Liver (tissue), 9 donors: ENCODE data around the gene KIAA1614. TPM values are rescaled to one million over a fixed set of nuclear protein-coding genes. Genes with fewer than 3 reads are reported as not detected.

ENCODE experiments used
- DNase-seq: peaks from one replicate; pipeline ENCODE4 v3.0.0-alpha.2; 2017; ENCODE audit warnings: low spot score
- H3K27ac ChIP-seq, 2 donors: one replicate each; pipeline ENCODE4 v1.7.0; 2013; ENCODE audit warnings: inconsistent platforms in 2 of 2, low read length in 2 of 2, control low read depth in 1 of 2, low read depth in 1 of 2, mild to moderate bottlenecking in 1 of 2
- H3K27me3 ChIP-seq, 4 donors: one replicate each; pipeline versions ENCODE4 v1.6.1 to v1.7.0; 2013; ENCODE audit warnings: low read length in 3 of 4, inconsistent platforms in 1 of 4, mild to moderate bottlenecking in 1 of 4, moderate library complexity in 1 of 4; ENCODE audit not compliant: control insufficient read depth in 4 of 4, insufficient read depth in 4 of 4
- H3K36me3 ChIP-seq, 4 donors: one replicate each; pipeline versions ENCODE4 v1.6.1 to v1.7.0; 2013; ENCODE audit warnings: low read length in 3 of 4, mild to moderate bottlenecking in 3 of 4, low read depth in 1 of 4, moderate library complexity in 1 of 4; ENCODE audit not compliant: control insufficient read depth in 4 of 4, insufficient read depth in 3 of 4
- H3K4me1 ChIP-seq, 4 donors: one replicate each; pipeline versions ENCODE4 v1.6.1 to v1.7.0; 2013; ENCODE audit warnings: low read length in 3 of 4, mild to moderate bottlenecking in 3 of 4, moderate library complexity in 1 of 4; ENCODE audit not compliant: control insufficient read depth in 4 of 4, insufficient read depth in 4 of 4
- H3K4me3 ChIP-seq, 3 donors: one replicate each; pipeline versions ENCODE4 v1.6.1 to v1.7.0; 2013; ENCODE audit warnings: low read length in 3 of 3, control low read depth in 1 of 3, low read depth in 1 of 3, mild to moderate bottlenecking in 1 of 3
- H3K9ac ChIP-seq, 2 donors: one replicate each; pipeline ENCODE4 v1.7.0; 2013; ENCODE audit warnings: low read length in 2 of 2, mild to moderate bottlenecking in 2 of 2, moderate library complexity in 2 of 2, control low read depth in 1 of 2, low read depth in 1 of 2
- H3K9me3 ChIP-seq, 4 donors: one replicate each; pipeline versions ENCODE4 v1.6.1 to v1.7.0; 2013; ENCODE audit warnings: low read length in 3 of 4; ENCODE audit not compliant: control insufficient read depth in 4 of 4
- EGR1 ChIP-seq, 2 donors: IDR thresholded peaks; 2 replicates each; pipeline ENCODE4 v1.6.1; 2016 to 2018; ENCODE audit warnings: antibody characterized with exemption in 2 of 2, low read depth in 2 of 2
- FOXA1 ChIP-seq: IDR thresholded peaks from 2 replicates; pipeline ENCODE4 v1.6.1; 2016; ENCODE audit warnings: antibody characterized with exemption
- FOXA2 ChIP-seq: IDR thresholded peaks from 2 replicates; pipeline ENCODE4 v1.6.1; 2016; ENCODE audit warnings: antibody characterized with exemption
- HNF4G ChIP-seq: IDR thresholded peaks from 2 replicates; pipeline ENCODE4 v1.6.1; 2016; ENCODE audit warnings: antibody characterized with exemption
- NR2F2 ChIP-seq: IDR thresholded peaks from 2 replicates; pipeline ENCODE4 v1.6.1; 2016; ENCODE audit warnings: antibody characterized with exemption
- RAD21 ChIP-seq, 2 donors: IDR thresholded peaks; 2 replicates each; pipeline ENCODE4 v1.6.1; 2016; ENCODE audit warnings: antibody characterized with exemption in 2 of 2, mild to moderate bottlenecking in 2 of 2
- RXRA ChIP-seq, 2 donors: IDR thresholded peaks; 2 replicates each; pipeline ENCODE4 v1.6.1; 2017 to 2018; ENCODE audit warnings: antibody characterized with exemption in 2 of 2, mild to moderate bottlenecking in 1 of 2
- TAF1 ChIP-seq: conservative IDR thresholded peaks from 2 replicates; pipeline ENCODE4 v1.6.1; 2016; ENCODE audit warnings: antibody characterized with exemption, mild to moderate bottlenecking
- YY1 ChIP-seq: IDR thresholded peaks from 2 replicates; pipeline ENCODE4 v1.6.1; 2016; ENCODE audit warnings: antibody characterized with exemption, mild to moderate bottlenecking
- WGBS: extraction: QIAGEN DNeasy Blood & Tissue Kit; methylation state at CpG from one replicate; pipeline ENCODE4 v1.1.7; 2013; 5-methylcytosine and 5-hydroxymethylcytosine counted together
- polyA plus RNA-seq, 2 donors: library from polyadenylated mRNA; stranded (reverse) in 1 of 2; unstranded in 1 of 2; fragments of 200-250 nt in 1 of 2; fragments of >200 nt in 1 of 2; fragmentation: Nextera tagmentation in 1 of 2; extraction: Ambion mirVana in 1 of 2; gene quantifications; one replicate each; pipeline versions ENCODE4 v1.2.1 to v1.2.3, GENCODE V29; 2013 to 2015
- total RNA-seq, 2 donors: library from RNA; depleted of rRNA; stranded (reverse); fragments of >200 nt; gene quantifications; one replicate each; pipeline ENCODE4 v1.2.3, GENCODE V29; 2014
- TF ChIP-seq, protein P1 (sequence below): IDR thresholded peaks from 2 replicates; pipeline ENCODE4 v1.6.1; 2016; ENCODE audit warnings: antibody characterized with exemption
- TF ChIP-seq, protein P2 (sequence below): IDR thresholded peaks from 2 replicates; pipeline ENCODE4 v1.6.1; 2016; ENCODE audit warnings: antibody characterized with exemption
- TF ChIP-seq, protein P3 (sequence below): IDR thresholded peaks from 2 replicates; pipeline ENCODE4 v1.6.1; 2016; ENCODE audit warnings: antibody characterized with exemption
- donor health status: healthy.
- donor health status: healthy.
- donor health status: healthy.
- donor health status: healthy.
- donor health status: healthy.

The KIAA1614 gene
- total and polyA plus RNA-seq, 4 donors, result 0.21 to 1.1 (median 0.40) TPM

DNA sequence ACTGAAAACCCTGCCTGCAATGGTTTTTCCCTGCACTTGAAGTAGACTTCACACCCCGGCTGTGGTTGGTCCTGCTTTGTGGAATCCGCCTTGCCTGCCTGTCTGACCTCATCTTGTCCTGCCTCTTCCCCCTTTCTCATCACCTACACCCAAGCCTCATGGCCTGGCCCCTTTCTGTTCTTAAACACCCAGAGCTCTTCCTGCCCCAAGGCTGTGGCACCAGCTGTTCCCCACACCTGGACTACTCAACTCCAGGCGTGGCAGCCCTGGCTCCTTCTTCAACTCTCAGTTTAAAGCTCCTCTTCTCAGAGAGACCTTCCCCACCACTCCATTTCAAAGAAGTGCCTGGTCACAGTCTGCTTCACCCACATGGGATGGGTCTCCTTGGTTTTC is 27.0 kb downstream of the KIAA1614 start:
- no peak for DNase-seq
- TF ChIP-seq RAD21 (IDR thresholded peaks at IDR 0.05) (no peak), YY1 (no peak), FOXA1 (no peak)
- H3K36me3 ChIP-seq, result no peaks in the 10 kb centered on the region

DNA sequence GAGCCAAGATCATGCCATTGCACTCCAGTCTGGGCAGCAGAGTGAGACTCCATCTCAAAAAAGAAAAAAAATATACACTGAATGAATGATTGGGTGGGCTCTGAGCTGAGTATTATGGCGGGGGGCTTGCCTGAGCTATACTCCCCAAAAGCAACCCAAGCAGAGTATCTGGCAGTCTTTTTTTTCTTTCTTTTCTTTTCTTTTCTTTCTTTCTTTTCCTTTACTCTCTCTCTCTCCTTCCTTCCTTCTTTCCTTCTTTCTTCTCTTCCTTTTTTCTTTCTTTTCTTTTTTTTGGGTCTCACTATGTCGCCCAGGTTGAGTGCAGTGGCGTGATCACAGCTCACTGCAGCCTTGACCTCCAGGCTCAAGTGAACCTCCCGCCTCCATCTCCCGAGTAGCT is 27.7 kb downstream of the KIAA1614 start:
- Histone ChIP-seq H3K27ac (no peak overlapping the region), H3K4me1 (peaks cover 0 to 5% (median 2%) of the 10 kb centered on the region in 4 donors), H3K9me3 (peaks cover 0 to 2% (median 0%) of the 10 kb centered on the region in 4 donors), H3K36me3 (no peaks in the 10 kb centered on the region), H3K27me3 (no peaks in the 10 kb centered on the region), H3K4me3 (no peak overlapping the region), H3K9ac (no peak overlapping the region)
- WGBS, result 92% methylated on average over 5 of the region's 5 CpGs
- TF ChIP-seq RXRA (IDR thresholded peaks at IDR 0.05) (no peak), NR2F2 (no peak), FOXA2 (no peak), TAF1 (no peak), HNF4G (no peak), FOXA1 (no peak), EGR1 (IDR thresholded peaks at IDR 0.05; ENCODE audit: low read depth in 2 of 2) (no peak)
- TF ChIP-seq, protein P1, sequence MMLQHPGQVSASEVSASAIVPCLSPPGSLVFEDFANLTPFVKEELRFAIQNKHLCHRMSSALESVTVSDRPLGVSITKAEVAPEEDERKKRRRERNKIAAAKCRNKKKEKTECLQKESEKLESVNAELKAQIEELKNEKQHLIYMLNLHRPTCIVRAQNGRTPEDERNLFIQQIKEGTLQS, result no peak
- DNase-seq, result no peak

More for the DNA sequence above, 27.0 kb downstream of the KIAA1614 start:
- no peaks in the 10 kb centered on the region for H3K9me3 ChIP-seq
- no peak overlapping the region for H3K4me3 ChIP-seq
- H3K27ac ChIP-seq, result no peak overlapping the region
- no peaks in the 10 kb centered on the region for H3K27me3 ChIP-seq
- no peak overlapping the region for H3K9ac ChIP-seq
- peaks cover 0 to 5% (median 3%) of the 10 kb centered on the region in 4 donors for H3K4me1 ChIP-seq
- WGBS, result 91% methylated on average over 3 of the region's 3 CpGs

DNA sequence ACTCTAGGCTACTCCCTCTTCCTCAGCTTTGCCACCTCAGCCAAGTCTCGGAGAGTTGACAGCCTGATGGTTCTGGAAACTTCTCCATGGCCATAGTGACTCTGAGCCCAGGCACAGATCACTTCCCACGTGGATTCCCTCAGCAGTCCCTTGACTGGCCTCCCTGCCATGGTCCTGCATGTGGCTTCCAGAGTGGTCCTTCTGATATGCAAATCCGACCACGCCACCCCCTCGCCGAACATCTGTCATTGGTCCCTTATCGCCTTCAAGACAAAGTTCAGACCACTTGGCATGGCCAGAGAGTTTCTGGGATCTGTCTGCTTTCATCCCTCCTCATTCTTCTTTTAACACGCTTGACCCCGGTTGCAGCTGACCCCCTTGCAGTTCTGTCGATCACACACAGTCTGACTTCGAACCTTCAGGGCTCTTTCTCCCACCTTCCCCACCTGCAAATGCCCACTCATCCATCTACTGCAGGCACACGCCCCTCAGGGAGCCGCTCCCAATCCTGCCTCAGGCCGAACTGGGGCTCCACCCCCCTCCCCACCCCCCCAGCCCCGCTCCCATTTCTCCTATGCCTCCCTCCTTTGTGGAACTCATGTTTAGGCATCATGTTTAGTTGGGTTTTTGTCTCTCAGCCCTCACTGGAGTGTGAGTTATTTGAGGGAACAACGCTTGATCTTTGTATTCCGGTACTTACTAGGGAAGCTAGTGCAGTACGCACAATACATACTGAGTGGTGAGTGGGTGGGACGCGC is 29.0 kb downstream of the KIAA1614 start:
- no peak overlapping the region for H3K4me3 ChIP-seq
- H3K27ac ChIP-seq, result no peak overlapping the region
- no peaks in the 10 kb centered on the region for H3K27me3 ChIP-seq
- peaks cover 0 to 7% (median 5%) of the 10 kb centered on the region in 4 donors for H3K9me3 ChIP-seq
- H3K9ac ChIP-seq, result no peak overlapping the region
- 85% methylated on average over 20 of the region's 20 CpGs for WGBS
- no peak for DNase-seq
- TF ChIP-seq NR2F2 (no peak), HNF4G (no peak), RAD21 (IDR thresholded peaks at IDR 0.05) (no peak), YY1 (no peak), EGR1 (IDR thresholded peaks at IDR 0.05; ENCODE audit: low read depth in 2 of 2) (no peak), TAF1 (no peak)
- TF ChIP-seq, protein P2, sequence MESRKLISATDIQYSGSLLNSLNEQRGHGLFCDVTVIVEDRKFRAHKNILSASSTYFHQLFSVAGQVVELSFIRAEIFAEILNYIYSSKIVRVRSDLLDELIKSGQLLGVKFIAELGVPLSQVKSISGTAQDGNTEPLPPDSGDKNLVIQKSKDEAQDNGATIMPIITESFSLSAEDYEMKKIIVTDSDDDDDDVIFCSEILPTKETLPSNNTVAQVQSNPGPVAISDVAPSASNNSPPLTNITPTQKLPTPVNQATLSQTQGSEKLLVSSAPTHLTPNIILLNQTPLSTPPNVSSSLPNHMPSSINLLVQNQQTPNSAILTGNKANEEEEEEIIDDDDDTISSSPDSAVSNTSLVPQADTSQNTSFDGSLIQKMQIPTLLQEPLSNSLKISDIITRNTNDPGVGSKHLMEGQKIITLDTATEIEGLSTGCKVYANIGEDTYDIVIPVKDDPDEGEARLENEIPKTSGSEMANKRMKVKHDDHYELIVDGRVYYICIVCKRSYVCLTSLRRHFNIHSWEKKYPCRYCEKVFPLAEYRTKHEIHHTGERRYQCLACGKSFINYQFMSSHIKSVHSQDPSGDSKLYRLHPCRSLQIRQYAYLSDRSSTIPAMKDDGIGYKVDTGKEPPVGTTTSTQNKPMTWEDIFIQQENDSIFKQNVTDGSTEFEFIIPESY, result no peak
- TF ChIP-seq, protein P3, sequence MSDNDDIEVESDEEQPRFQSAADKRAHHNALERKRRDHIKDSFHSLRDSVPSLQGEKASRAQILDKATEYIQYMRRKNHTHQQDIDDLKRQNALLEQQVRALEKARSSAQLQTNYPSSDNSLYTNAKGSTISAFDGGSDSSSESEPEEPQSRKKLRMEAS, result no peak
- no peaks in the 10 kb centered on the region for H3K4me1 ChIP-seq
- no peaks in the 10 kb centered on the region for H3K36me3 ChIP-seq
